COLO829 (cell line): Measurements from ENCODE around the gene NEO1.

Experiments used
- DNase-seq: peaks from one replicate; pipeline ENCODE4 v3.0.0; 2012; ENCODE audit warnings: low spot score

NEO1 gene

DNA sequence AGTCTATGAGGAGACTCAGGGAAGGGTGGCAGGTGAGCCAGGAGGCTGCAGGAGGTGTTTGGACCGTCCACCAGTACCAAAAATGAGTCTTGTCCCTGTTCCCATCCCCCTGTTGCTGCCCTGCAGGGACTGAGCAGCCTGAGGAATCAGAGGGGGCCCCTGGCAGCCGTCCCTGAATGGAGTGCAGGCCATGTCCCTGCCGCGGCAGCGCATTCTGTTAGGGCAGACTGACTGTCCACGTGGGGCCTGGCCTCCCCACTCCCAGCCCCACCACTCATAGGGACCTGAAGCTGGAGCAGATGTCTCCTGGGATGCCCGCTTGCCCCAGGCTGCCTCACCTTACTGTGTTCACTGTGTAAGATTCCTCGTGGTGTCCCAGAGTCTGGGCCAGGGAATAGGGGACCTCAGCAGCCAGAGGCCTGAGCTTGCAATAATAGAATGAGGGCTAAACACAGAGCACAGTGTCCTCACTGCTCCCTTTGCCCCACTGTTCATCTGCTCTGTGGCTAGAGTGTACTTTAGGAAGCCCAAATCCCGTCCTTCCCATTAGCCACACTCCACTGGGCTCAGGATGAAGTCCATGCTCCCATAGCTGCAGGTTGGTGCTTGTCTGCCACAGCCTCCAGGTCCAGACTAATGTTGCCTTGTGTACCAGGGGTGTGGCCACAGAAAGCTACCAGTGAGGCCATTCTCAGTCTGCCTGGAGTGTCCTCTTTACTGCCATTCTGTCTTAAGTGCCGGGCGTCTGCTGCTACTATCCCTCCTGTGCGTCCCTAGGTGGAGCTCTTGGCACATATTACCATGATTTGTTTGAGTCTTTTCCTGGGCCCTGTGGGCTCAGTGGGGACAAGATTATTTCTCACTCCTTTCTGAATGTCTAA lies 253.3 kb downstream of the NEO1 start:
- peak; percentile 42 for DNase-seq

DNA sequence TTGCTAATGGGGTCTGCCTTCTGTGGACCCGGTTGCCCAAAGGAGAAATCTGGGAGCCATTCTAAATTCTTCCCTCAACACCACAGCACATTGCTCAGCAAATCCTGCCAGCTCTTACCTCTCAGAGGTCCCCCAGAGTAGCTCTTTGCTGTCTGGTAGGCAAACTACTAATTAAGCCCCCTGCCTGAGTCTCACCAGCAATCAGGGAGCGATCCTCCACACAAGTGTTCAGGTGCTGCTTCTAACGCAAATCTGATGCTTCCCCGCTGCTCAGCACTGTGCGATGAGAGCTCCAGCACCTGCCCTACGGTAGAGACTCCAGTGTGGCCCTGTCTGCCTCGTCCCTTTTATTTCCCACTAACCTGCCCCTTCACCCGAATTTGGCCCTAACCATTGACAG lies 256.0 kb downstream of the NEO1 start:
- no peak for DNase-seq

- no peak for DNase-seq
Observed at GRCh38 chr15:73313861-73314260, 261.6 kb downstream of the NEO1 start.

DNA sequence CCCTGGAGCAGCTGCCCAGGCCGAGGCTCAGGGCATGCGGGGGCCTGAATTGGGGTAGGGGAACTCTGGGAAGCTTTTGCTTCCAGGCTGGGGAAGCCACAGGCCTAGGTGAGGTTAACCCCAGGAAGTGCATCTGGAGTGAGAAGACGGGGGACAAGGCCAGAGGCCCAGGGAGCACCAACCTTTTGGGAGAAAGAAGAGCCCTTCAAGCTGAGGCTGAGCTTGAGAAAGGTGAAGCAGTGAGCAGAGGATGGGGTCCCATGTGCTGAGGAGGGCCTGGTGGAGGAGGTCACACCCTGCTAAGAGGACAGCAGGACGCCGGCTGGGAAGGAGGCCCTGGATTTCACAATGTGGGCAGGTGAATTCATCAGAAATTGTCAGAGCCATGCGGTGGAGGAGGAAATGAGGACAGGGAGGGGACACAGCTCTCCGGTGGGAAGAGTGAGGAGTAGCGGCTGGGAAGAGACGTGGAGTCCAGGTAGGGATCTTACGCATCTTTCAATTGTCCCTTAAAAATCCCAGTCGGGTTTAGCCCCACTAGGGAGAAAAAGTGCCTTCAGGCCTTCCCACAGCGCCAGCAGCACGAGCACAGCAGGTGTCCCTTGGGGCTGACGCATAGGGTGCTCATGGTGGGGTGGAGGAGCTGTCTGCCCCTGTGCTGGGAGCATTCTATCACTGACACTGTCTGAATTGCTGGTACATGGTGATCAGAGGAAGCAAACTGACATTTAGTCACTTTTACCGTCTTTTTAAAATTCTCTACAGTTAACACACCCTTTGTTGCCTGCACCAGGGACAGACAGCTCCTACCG lies 265.6 kb downstream of the NEO1 start:
- DNase-seq, result no peak

DNA sequence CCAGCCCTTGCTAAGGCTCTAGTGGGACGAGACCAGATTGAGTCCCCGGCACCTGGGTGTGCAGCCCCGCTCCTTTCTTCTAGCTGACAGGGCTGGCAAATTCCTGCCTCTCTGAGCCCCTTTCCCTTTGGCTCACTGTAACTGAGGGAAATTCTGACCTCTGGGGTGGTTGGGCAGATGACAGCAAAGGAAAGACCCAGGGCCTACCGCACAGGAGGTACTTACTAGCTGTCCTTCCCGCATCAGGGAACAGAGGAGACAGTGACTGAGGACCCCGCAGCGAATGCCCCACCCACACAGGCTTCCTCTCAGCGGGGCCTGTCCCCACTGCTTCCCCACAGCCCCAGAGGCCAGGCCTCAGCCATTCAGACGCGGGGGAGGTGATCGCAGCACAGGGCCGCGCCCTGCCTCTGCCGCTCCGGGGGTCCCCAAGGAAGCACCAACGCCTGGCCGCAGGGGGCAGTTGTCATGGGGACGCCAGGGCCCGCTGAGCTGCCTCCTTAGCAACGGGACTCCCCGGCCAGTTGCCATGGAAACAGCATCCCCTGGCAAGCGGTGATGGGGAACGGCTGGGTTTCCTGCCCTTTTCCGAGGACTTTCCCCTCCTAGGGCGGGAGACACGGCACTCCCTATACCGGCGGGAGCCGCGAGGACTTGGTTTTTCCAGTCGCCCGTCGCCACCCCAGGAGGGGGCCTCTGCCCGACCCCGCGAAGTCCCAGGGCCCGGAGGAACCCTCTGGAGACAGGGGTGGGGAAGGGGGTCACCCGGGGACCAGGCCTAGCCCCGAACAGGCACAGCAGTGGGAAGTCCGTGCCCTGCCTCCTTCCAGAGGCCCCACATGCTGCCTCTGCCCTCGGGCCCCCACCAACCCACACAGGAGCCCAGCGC lies 266.4 kb downstream of the NEO1 start:
- DNase-seq, result no peak

GRCh38 chr15:73319460-73320245 lies 267.4 kb downstream of the NEO1 start:
- DNase-seq, result no peak

DNA sequence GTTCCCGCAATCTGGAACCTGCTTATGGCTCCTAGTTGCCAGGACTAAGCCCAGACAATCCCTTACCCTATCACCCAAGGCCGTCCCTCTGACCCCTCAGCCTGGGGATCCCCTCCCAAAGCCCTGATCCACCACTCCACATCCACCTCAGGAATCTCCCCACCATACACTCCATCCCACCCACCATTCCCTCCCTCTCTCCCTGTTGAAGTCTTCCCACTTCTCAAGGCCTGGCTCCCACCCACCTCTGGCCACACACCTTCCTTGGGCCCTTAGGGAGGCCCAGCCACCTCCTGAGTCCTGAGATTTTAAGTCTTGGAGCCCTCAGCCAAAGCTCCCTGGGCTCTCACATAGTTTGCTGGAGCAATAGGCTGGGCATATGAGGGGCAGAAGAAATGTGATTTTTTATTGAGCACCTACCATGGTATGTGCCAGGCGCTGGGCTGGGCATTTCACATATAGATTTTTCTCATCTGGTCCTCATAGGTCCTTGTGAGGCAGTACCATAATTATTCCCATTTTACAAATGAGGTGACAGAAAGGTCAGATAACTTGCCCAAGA lies 268.4 kb downstream of the NEO1 start:
- DNase-seq, result no peak

- DNase-seq, result no peak
Observed at GRCh38 chr15:73321496-73322450, 269.5 kb downstream of the NEO1 start.

DNA sequence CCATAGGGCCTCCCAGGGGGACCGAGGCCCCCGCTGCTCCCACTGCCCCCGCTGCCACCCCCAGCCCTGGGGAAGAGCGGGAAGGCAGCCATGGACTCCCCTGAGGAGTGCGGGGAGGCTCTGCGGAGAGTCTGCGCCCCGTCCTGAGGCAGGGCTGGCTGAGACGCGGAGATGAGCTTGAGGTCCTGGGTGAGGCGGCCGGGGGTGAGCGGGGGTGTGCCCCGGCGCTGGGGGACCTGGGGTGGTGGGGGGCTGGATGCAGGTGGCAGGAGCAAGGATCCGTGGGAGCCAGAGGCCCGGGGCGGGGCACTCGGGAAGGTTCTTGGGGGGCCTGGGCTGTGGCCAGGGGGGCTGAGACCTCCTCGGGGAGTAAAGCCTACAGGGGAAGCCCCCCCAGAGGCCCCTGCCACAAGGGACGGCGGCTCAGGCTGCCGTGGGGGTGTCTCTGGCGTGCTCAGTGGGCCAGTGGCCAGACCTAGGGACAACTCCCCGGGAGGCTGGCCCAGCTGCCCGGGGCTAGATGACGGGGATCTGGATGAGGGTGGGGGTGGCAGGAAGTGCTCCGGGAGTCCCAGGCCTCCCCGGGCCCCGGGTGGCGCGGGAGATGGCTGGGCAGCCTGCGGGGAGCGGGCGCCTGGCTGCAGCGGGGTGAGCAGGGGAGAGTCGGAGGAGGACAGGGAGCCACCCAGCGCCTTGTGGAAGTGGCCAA lies 270.6 kb downstream of the NEO1 start:
- no peak for DNase-seq

DNA sequence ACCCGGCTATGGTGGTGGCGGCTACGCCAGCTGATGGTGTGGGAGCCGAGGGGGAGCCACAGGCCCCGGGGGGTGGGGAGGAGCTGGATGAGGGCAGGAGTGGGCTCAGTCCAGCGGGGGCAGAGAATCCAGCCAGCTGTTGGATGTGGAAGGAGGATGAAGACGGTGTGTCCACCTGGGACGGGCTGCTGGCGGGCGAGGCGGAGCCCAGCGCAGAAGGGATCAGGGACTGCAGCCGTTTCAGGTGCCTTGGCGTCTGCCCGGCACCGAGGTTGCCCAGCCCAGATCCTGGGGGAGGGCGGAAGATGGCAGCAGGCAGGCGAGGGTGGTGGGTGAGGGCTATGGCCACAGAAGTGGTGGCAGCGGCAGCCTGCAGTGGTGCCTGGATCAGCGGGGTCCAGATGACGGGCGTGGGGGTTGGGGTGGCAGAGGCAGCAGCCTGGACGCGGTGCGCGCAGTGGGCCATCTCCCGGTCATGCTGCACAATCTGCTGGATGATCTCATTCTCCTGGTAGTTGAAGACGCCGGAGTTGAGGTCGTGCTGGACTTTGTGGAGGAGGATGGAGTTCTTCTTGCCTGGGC lies 271.2 kb downstream of the NEO1 start:
- DNase-seq, result no peak

DNA sequence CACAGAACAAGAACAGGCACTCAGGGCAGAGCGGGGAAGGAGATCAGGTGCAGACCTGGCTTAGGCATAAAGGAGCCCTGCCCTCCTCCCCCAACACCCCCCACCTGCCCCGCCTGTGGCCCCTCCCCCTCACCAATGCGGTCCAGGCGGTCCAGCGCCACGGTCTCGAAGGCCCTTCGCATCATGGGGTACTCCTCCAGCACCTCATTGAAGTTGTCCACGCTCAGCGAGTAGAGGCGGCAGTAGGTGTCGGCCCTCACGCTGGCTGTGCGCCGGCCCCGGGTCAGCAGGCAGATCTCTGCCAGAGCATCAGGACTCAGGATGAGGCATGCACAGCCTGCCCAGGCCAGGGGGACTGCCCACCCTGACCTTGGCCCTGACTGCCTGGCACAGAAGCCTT lies 271.7 kb downstream of the NEO1 start:
- DNase-seq, result no peak

GRCh38 chr15:73324496-73325170 lies 272.4 kb downstream of the NEO1 start:
- DNase-seq, result no peak

DNA sequence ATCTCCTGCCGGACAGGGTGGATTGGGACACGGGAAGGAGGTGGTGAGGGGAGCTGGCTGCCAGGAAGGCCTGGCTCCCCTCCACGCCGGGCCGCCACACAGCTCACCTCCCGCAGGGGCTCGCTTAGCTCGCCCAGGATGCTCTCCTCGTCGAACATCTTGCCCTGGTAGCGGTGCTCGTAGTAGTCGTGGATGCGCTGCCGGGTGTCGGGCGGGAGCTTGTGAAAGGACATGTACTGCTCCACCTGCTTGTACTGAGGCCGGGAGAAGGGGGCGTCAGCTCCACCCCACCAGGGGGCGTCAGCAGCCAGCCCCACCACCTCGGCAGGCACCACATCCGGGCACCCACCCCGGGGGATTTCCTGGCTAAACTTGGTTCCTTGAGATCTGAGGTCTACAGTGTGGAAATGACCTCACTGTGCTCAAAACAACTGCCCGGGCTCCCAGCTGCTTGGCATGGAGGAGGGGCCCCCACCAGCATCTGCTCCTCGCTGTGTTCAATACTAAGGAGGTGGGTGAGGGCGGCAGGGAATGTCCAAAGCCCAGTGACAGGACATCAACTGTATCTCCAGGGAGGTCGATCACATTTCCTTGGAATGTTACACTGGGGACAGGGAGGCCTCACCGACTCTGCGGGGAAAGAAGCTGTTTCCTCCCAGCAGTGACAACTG lies 273.1 kb downstream of the NEO1 start:
- DNase-seq, result no peak

GRCh38 chr15:73326157-73326556 lies 273.9 kb downstream of the NEO1 start:
- DNase-seq, result no peak

GRCh38 chr15:73328149-73328820 lies 276.0 kb downstream of the NEO1 start:
- DNase-seq, result no peak

GRCh38 chr15:73328981-73329380 lies 276.7 kb downstream of the NEO1 start:
- DNase-seq, result no peak
